ENCODE measurements around the gene HEPACAM2.

HEPACAM2 gene

DNA sequence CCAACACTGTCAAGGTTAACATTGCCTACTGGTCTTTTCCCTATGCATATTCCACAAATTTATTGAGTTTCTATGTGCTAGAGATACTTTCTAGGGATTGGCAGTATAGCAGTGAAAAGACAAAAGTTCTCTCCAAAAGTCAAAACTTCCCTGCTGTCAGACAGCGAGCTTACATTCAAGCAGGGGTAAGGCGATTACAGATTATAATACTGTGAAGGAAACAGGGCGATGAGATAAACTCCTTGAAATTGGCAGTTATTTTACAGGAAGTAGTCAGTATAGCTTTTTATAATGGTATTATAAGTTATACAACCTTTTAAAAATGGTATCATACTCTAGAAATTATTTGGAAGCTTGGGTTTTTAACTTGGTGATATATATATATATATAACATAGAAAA is 15.8 kb upstream of the HEPACAM2 start:
- DNase-seq (ENCODE audit: low read depth): no peak
- in situ Hi-C loops (cut with HindIII; ENCODE audit: low sequenced_read_pairs): no loop called here
- TF ChIP-seq, protein P1, sequence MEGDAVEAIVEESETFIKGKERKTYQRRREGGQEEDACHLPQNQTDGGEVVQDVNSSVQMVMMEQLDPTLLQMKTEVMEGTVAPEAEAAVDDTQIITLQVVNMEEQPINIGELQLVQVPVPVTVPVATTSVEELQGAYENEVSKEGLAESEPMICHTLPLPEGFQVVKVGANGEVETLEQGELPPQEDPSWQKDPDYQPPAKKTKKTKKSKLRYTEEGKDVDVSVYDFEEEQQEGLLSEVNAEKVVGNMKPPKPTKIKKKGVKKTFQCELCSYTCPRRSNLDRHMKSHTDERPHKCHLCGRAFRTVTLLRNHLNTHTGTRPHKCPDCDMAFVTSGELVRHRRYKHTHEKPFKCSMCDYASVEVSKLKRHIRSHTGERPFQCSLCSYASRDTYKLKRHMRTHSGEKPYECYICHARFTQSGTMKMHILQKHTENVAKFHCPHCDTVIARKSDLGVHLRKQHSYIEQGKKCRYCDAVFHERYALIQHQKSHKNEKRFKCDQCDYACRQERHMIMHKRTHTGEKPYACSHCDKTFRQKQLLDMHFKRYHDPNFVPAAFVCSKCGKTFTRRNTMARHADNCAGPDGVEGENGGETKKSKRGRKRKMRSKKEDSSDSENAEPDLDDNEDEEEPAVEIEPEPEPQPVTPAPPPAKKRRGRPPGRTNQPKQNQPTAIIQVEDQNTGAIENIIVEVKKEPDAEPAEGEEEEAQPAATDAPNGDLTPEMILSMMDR (IDR thresholded peaks at IDR 0.05; ENCODE audit: low read depth, low read length, missing control alignments): no peak
- H3K4me3 ChIP-seq (ENCODE audit: low read depth, low read length): no peak overlapping the region

DNA sequence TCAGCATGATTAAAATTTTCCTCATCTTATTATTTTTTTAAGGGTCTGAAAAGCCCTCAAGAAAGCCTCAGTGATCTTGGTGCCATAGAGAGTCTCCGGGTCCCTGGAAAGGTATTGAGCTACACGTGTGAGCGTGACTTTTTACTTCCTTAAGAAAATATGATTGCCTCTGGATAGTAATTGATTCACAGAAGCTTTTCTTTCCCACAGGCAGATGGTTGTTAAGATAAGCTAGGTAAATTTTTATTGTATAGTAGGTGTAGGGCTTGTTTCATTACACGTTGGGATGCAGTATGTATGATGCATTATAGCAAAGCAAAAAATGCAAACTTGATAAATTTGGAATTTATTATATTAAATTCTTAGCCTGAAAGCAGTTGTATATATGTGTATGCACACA is 13.6 kb upstream of the HEPACAM2 start:
- no peak overlapping the region for H3K4me3 ChIP-seq (ENCODE audit: low read depth, low read length)
- TF ChIP-seq, protein P1 (IDR thresholded peaks at IDR 0.05; ENCODE audit: low read depth, low read length, missing control alignments): no peak
- in situ Hi-C loops (cut with HindIII; ENCODE audit: low sequenced_read_pairs): no loop called here
- DNase-seq (ENCODE audit: low read depth): no peak

- DNase-seq (ENCODE audit: low read depth): no peak
- TF ChIP-seq, protein P1 (IDR thresholded peaks at IDR 0.05; ENCODE audit: low read depth, low read length, missing control alignments): no peak
- no peak overlapping the region for H3K4me3 ChIP-seq (ENCODE audit: low read depth, low read length)
- in situ Hi-C loops (cut with HindIII; ENCODE audit: low sequenced_read_pairs): no loop called here
These were observed 12.5 kb upstream of the HEPACAM2 start for GRCh38 chr7:93238748-93239147.

- no peak for DNase-seq (ENCODE audit: low read depth)
- H3K4me3 ChIP-seq (ENCODE audit: low read depth, low read length): no peak overlapping the region
- TF ChIP-seq, protein P1 (IDR thresholded peaks at IDR 0.05; ENCODE audit: low read depth, low read length, missing control alignments): no peak
- in situ Hi-C loops (cut with HindIII; ENCODE audit: low sequenced_read_pairs): no loop called here
These were observed 11.9 kb upstream of the HEPACAM2 start for GRCh38 chr7:93238131-93238530.

DNA sequence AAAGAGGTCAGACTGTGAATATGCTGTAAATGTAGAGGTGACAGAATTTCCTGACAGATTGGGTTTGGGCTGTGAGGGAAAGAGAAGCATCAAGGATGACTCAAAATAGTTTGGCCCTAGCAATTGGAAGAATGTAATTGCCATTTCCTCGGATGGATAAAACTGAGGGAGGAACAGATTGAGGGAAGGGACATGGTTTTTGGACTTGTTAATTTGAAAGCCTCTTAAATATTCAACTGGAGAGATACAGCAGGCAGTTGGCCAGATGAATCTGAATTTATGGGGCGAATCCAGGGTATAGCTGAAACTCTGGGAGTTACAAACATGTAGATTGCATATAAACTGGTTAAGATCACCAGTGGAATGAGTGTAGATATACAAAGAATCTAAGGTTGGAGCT is 9.3 kb upstream of the HEPACAM2 start:
- in situ Hi-C loops (cut with HindIII; ENCODE audit: low sequenced_read_pairs): no loop called here
- no peak overlapping the region for H3K4me3 ChIP-seq (ENCODE audit: low read depth, low read length)
- TF ChIP-seq, protein P1 (IDR thresholded peaks at IDR 0.05; ENCODE audit: low read depth, low read length, missing control alignments): no peak
- DNase-seq (ENCODE audit: low read depth): no peak

- DNase-seq (ENCODE audit: low read depth): no peak
- TF ChIP-seq, protein P1 (IDR thresholded peaks at IDR 0.05; ENCODE audit: low read depth, low read length, missing control alignments): no peak
- in situ Hi-C loops (cut with HindIII; ENCODE audit: low sequenced_read_pairs): no loop called here
- H3K4me3 ChIP-seq (ENCODE audit: low read depth, low read length): peak overlapping the region; percentile 78
These were observed 6.4 kb upstream of the HEPACAM2 start for GRCh38 chr7:93232673-93233018.
